NOMO-1 (cell line): ENCODE data around the gene GNGT2.
"Not testable (repeated sequence)": the region's sequence is repeated elsewhere in the genome, so short reads cannot be mapped to it uniquely, and the experiment has no call there.

Experiments
- DNase-seq, 2 experiments: peaks; one replicate each; lab custom pipeline; 2025; ENCODE audit not compliant: unreplicated experiment in 2 of 2; lab: John Stamatoyannopoulos, UW

Gene GNGT2

GRCh38 chr17:49213399-49213798, 3.0 kb upstream of the GNGT2 start:
- DNase-seq: no peak

GRCh38 chr17:49209061-49209571, 1.3 kb downstream of the GNGT2 start:
- DNase-seq: no peak

- DNase-seq: no peak
Observed at GRCh38 chr17:49204516-49204915, 5.9 kb downstream of the GNGT2 start.

GRCh38 chr17:49203796-49204195, 6.6 kb downstream of the GNGT2 start:
- DNase-seq: no peak

- no peak for DNase-seq
Observed at GRCh38 chr17:49201481-49201927, 8.9 kb downstream of the GNGT2 start.

- peak in 1 of 2 experiments; percentile 30 for DNase-seq
Observed at GRCh38 chr17:49200423-49201083, 9.8 kb downstream of the GNGT2 start.

GRCh38 chr17:49198211-49198610, 12.2 kb downstream of the GNGT2 start:
- DNase-seq: no peak

- no peak for DNase-seq
Observed at GRCh38 chr17:49197346-49197998, 12.9 kb downstream of the GNGT2 start.

GRCh38 chr17:49196520-49196919, 13.9 kb downstream of the GNGT2 start:
- no peak for DNase-seq

- DNase-seq: no peak
Observed at GRCh38 chr17:49195751-49196150, 14.6 kb downstream of the GNGT2 start.

- no peak for DNase-seq
Observed at GRCh38 chr17:49194297-49194607, 16.1 kb downstream of the GNGT2 start.

GRCh38 chr17:49193513-49194296, 16.7 kb downstream of the GNGT2 start:
- peak; percentile 21 to 57 for DNase-seq

- peak; percentile 87 to 94 for DNase-seq
Observed at GRCh38 chr17:49191917-49192741, 18.2 kb downstream of the GNGT2 start.

GRCh38 chr17:49191409-49191916, 18.9 kb downstream of the GNGT2 start:
- peak; percentile 80 to 87 for DNase-seq

- no peak for DNase-seq
Observed at GRCh38 chr17:49190932-49191331, 19.4 kb downstream of the GNGT2 start.

GRCh38 chr17:49187301-49187700, 23.1 kb downstream of the GNGT2 start:
- no peak for DNase-seq

GRCh38 chr17:49185381-49185780, 25.0 kb downstream of the GNGT2 start:
- not testable (repeated sequence) for DNase-seq

GRCh38 chr17:49184522-49184921, 25.9 kb downstream of the GNGT2 start:
- not testable (repeated sequence) for DNase-seq

GRCh38 chr17:49183801-49184200, 26.6 kb downstream of the GNGT2 start:
- DNase-seq: no peak

GRCh38 chr17:49183341-49183740, 27.0 kb downstream of the GNGT2 start:
- DNase-seq: no peak
